HG02870 (cell line): ENCODE results near the gene RSRC1.
"Not testable (repeated sequence)": the region's sequence is repeated elsewhere in the genome, so short reads cannot be mapped to it uniquely, and the experiment has no call there.

Source experiments
- ATAC-seq: cut with Tn5 transposase; IDR thresholded peaks from one replicate; pipeline ENCODE4 v1.9.1; 2021; ENCODE audit warnings: mild to moderate bottlenecking, moderate library complexity; ENCODE audit not compliant: unreplicated experiment

Gene RSRC1

GRCh38 chr3:158312560-158313141 is 202.8 kb downstream of the RSRC1 start:
- ATAC-seq = no peak

- peak; percentile 72 for ATAC-seq
Measured at GRCh38 chr3:158313338-158313927, 203.5 kb downstream of the RSRC1 start.

- ATAC-seq = no peak
Measured at GRCh38 chr3:158314426-158315357, 204.8 kb downstream of the RSRC1 start.

GRCh38 chr3:158329696-158330441 is 220.0 kb downstream of the RSRC1 start:
- not testable (repeated sequence) for ATAC-seq

- ATAC-seq = no peak
Measured at GRCh38 chr3:158330870-158331269, 221.0 kb downstream of the RSRC1 start.

- ATAC-seq = no peak
Measured at GRCh38 chr3:158333736-158334135, 223.8 kb downstream of the RSRC1 start.

GRCh38 chr3:158337110-158337509 is 227.2 kb downstream of the RSRC1 start:
- no peak for ATAC-seq

- ATAC-seq = no peak
Measured at GRCh38 chr3:158339638-158340037, 229.7 kb downstream of the RSRC1 start.

- not testable (repeated sequence) for ATAC-seq
Measured at GRCh38 chr3:158340951-158341350, 231.1 kb downstream of the RSRC1 start.

- ATAC-seq = no peak
Measured at GRCh38 chr3:158347966-158348365, 238.1 kb downstream of the RSRC1 start.

GRCh38 chr3:158350971-158351370 is 241.1 kb downstream of the RSRC1 start:
- ATAC-seq = no peak

GRCh38 chr3:158352551-158352950 is 242.7 kb downstream of the RSRC1 start:
- ATAC-seq = peak; percentile 46

GRCh38 chr3:158354713-158355112 is 244.8 kb downstream of the RSRC1 start:
- no peak for ATAC-seq

- peak; percentile 92 for ATAC-seq
Measured at GRCh38 chr3:158355623-158356588, 246.0 kb downstream of the RSRC1 start.

GRCh38 chr3:158359339-158359738 is 249.4 kb downstream of the RSRC1 start:
- ATAC-seq = no peak

- no peak for ATAC-seq
Measured at GRCh38 chr3:158360756-158361448, 251.0 kb downstream of the RSRC1 start.

GRCh38 chr3:158368271-158368670 is 258.4 kb downstream of the RSRC1 start:
- no peak for ATAC-seq

- ATAC-seq = no peak
Measured at GRCh38 chr3:158369279-158369678, 259.4 kb downstream of the RSRC1 start.

GRCh38 chr3:158379517-158379916 is 269.6 kb downstream of the RSRC1 start:
- ATAC-seq = no peak
